Adrenal gland (tissue), 12 donors: ENCODE data around the gene NMRAL1. TPM values are rescaled to one million over a fixed set of nuclear protein-coding genes. Genes with fewer than 3 reads are reported as not detected.

ENCODE experiments used
- DNase-seq, 7 donors: peaks; one replicate each; pipeline ENCODE4 v3.0.0-alpha.2; 2019 to 2020
- H3K27ac ChIP-seq, 5 donors: fragments of 200-600 bp; sonication (generic) in 4 of 5; 1 replicate in 3 of 5; 2 replicates in 2 of 5; pipeline versions ENCODE4 v1.5.1 to v1.8.0; 2016 to 2020; ENCODE audit warnings: mild to moderate bottlenecking in 1 of 5
- H3K27me3 ChIP-seq: fragments of 200-600 bp; 2 replicates; pipeline ENCODE4 v1.8.0; 2021
- H3K36me3 ChIP-seq, 2 donors: fragments of 200-600 bp; replicated peaks in 1 of 2; 1 replicate in 1 of 2; 2 replicates in 1 of 2; pipeline versions ENCODE4 v1.5.1 to v1.8.0; 2018 to 2022
- H3K4me1 ChIP-seq, 2 donors: fragments of 200-600 bp; replicated peaks in 1 of 2; 1 replicate in 1 of 2; 2 replicates in 1 of 2; pipeline versions ENCODE4 v1.5.1 to v1.8.0; 2018 to 2021
- H3K4me3 ChIP-seq, 4 donors: fragments of 200-600 bp; sonication (generic) in 3 of 4; one replicate each; pipeline ENCODE4 v1.5.1; 2016 to 2018
- H3K9me3 ChIP-seq, 3 donors: fragments of 200-600 bp; sonication (generic) in 1 of 3; replicated peaks in 1 of 3; 1 replicate in 2 of 3; 2 replicates in 1 of 3; pipeline versions ENCODE4 v1.5.1 to v1.8.0; 2016 to 2021
- CTCF ChIP-seq, 6 experiments: fragments of 450-650 bp in 4 of 6; fragments of 200-600 bp in 2 of 6; sonication (generic) in 1 of 6; IDR thresholded peaks; 1 replicate in 5 of 6; 2 replicates in 1 of 6; pipeline versions ENCODE4 v1.5.1 to v1.8.0; 2016 to 2021; ENCODE audit warnings: antibody characterized with exemption in 6 of 6, mild to moderate bottlenecking in 2 of 6, moderate library complexity in 1 of 6
- POLR2A ChIP-seq, 2 donors: fragments of 450-650 bp; IDR thresholded peaks; one replicate each; pipeline ENCODE4 v1.6.1; 2017; ENCODE audit warnings: antibody characterized with exemption in 2 of 2, mild to moderate bottlenecking in 2 of 2, moderate library complexity in 1 of 2
- WGBS, 4 donors: extraction: QIAGEN DNeasy Blood & Tissue Kit in 2 of 4; methylation state at CpG; one replicate each; pipeline versions ENCODE4 v1.1.5 to v1.1.7; 2013 to 2017; 5-methylcytosine and 5-hydroxymethylcytosine counted together
- intact Hi-C, 2 donors: fragments of 100-400 bp; cut with DNase I; formaldehyde crosslinking; loops; one replicate each; pipeline versions ENCODE4 v1.14.1 to v1.15.0; 2022 to 2023
- polyA plus RNA-seq, 3 donors: library from polyadenylated mRNA; stranded (reverse); fragments of 200-250 nt in 2 of 3; fragments of 350-450 nt in 1 of 3; fragmentation: Illumina TruSeq in 1 of 3; extraction: RNeasy Lipid Tissue Mini Kit (QIAGEN cat#74804) in 1 of 3; gene quantifications; one replicate each; pipeline ENCODE4 v1.2.3, GENCODE V29; 2013 to 2014
- total RNA-seq, 9 donors: library from RNA; depleted of rRNA in 4 of 9; stranded (reverse); fragments of >200 nt in 4 of 9; fragments of 120-200 nt in 1 of 9; fragmentation: NEBNext Ultra II Directional in 1 of 9; extraction: Animal tissue kit (Norgen Biotek cat#: 25700) in 1 of 9; gene quantifications; one replicate each; pipeline versions ENCODE4 v1.1.0 to v1.2.4, GENCODE V29; 2013 to 2023
- donor health status: healthy with polysubstance abuse.
- donor health status: Bipolar disorder and iron deficiency.
- donor health status: DM: yes; HTN: yes; CAD: no.
- donor health status: DM: no; HTN: no; CAD: no.
- donor health status: DM: no; HTN: no; CAD: no.
- donor health status: DM: yes; HTN: yes; CAD: no.

Gene NMRAL1
- total and polyA plus RNA-seq, 12 donors = 35.0 to 139 (median 79.7) TPM

- Histone ChIP-seq H3K4me1 (no peaks in the 10 kb centered on the region), H3K36me3 (peaks cover 0 to 48% of the 10 kb centered on the region in 2 donors), H3K4me3 (no peak overlapping the region), H3K27ac (no peak overlapping the region), H3K9me3 (no peaks in the 10 kb centered on the region), H3K27me3 (no peaks in the 10 kb centered on the region)
- intact Hi-C loops = no loop called here
- no peak for DNase-seq
- TF ChIP-seq POLR2A (IDR thresholded peaks at IDR 0.05) = no peak
- no peak for TF ChIP-seq CTCF (IDR thresholded peaks at IDR 0.05)
- WGBS, 4 donors = 91 to 93% (median 92%) methylated on average over 4 of the region's 4 CpGs
Measured at GRCh38 chr16:4433228-4433627, 41.2 kb downstream of the NMRAL1 start.

- H3K36me3 ChIP-seq = peaks cover 0 to 26% of the 10 kb centered on the region in 2 donors
- H3K27me3 ChIP-seq = no peaks in the 10 kb centered on the region
- 86 to 90% (median 88%) methylated on average over 9 of the region's 9 CpGs for WGBS, 4 donors
- intact Hi-C loops = no loop called here
- no peak for DNase-seq
- TF ChIP-seq CTCF (IDR thresholded peaks at IDR 0.05) (no peak), POLR2A (IDR thresholded peaks at IDR 0.05) (no peak)
- no peaks in the 10 kb centered on the region for H3K9me3 ChIP-seq
- no peak overlapping the region for H3K27ac ChIP-seq
- no peak overlapping the region for H3K4me3 ChIP-seq
- peaks cover 13 to 14% of the 10 kb centered on the region in 2 donors for H3K4me1 ChIP-seq
Measured at GRCh38 chr16:4431023-4431422, 43.4 kb downstream of the NMRAL1 start.

GRCh38 chr16:4428500-4428899 lies 45.9 kb downstream of the NMRAL1 start:
- no peak for DNase-seq
- H3K4me1 ChIP-seq = peaks cover 18 to 19% of the 10 kb centered on the region in 2 donors
- H3K27ac ChIP-seq = no peak overlapping the region
- H3K9me3 ChIP-seq = no peaks in the 10 kb centered on the region
- H3K27me3 ChIP-seq = no peaks in the 10 kb centered on the region
- no peak overlapping the region for H3K4me3 ChIP-seq
- peaks cover 0 to 11% of the 10 kb centered on the region in 2 donors for H3K36me3 ChIP-seq
- 81 to 88% (median 82%) methylated on average over 6 to 7 of the region's 7 CpGs for WGBS, 4 donors
- intact Hi-C loops = no loop called here
- TF ChIP-seq POLR2A (IDR thresholded peaks at IDR 0.05) (no peak), CTCF (IDR thresholded peaks at IDR 0.05) (no peak)

- H3K27me3 ChIP-seq = no peaks in the 10 kb centered on the region
- intact Hi-C loops = no loop called here
- no peaks in the 10 kb centered on the region for H3K9me3 ChIP-seq
- H3K4me1 ChIP-seq = peaks cover 18 to 19% of the 10 kb centered on the region in 2 donors
- no peak for DNase-seq
- peak overlapping the region in 2 of 4 donors; percentile 54 to 67 for H3K4me3 ChIP-seq
- WGBS, 4 donors = 66 to 79% (median 75%) methylated on average over 12 of the region's 12 CpGs
- H3K36me3 ChIP-seq = peaks cover 0 to 7% of the 10 kb centered on the region in 2 donors
- H3K27ac ChIP-seq = peak overlapping the region; percentile 77 to 98 (median 96)
- no peak for TF ChIP-seq CTCF (IDR thresholded peaks at IDR 0.05)
- peak in 1 of 2 donors; percentile 13 for TF ChIP-seq POLR2A (IDR thresholded peaks at IDR 0.05)
Measured at GRCh38 chr16:4426722-4427372, 47.6 kb downstream of the NMRAL1 start.
